Activated naive CD8-positive, alpha-beta T cell treated with anti-CD3 and anti-CD28 coated beads, Interleukin-2, amount 50 U/mL, for 16 hours (primary cell): ENCODE measurements around the gene CNTNAP2.
"Not testable (repeated sequence)": the region's sequence is repeated elsewhere in the genome, so short reads cannot be mapped to it uniquely, and the experiment has no call there.

Experiments
- DNase-seq: peaks from one replicate; pipeline ENCODE4 v3.0.0-alpha.2; 2020; ENCODE audit warnings: low read depth, low spot score

The CNTNAP2 gene

GRCh38 chr7:147547252-147547897 lies 1430.8 kb downstream of the CNTNAP2 start:
- DNase-seq: no peak

DNA sequence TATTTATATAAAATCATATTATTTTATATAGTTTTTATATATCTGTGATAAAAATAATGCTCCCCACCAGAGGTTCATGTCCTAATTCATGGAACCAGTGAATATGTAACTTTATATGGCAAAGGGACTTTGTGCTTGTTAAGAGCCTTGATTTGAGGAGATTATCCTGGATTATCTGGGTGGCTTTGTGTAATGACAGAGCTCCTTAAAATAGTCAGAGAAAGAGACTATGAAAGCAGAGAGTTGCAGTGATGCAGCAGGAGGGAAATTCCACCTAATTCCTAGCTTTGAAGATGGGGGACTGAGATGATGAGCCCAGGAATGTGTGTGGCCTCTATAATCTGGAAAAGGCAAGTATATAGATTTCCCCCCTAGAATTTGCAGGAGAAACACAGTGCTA lies 1439.7 kb downstream of the CNTNAP2 start:
- DNase-seq: no peak

DNA sequence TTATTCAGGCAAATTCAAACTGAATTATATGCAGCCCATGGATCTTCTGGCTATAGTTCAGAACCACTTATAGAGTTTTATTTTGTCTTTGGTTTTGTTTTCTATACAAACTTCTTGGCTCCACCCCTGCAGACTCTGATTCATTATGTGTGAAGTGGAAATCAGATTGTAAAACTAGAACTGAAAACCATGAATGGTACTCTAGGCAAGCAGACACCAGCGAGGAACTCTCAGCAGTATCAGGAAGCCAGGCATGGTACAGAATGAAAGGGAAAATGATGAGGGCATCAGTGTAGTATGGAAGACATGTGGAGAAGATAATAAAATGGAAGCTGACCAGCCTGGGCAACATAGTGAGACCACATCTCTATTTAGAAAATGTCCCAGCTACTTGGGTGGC lies 1447.1 kb downstream of the CNTNAP2 start:
- DNase-seq: no peak

- no peak for DNase-seq
Measured at GRCh38 chr7:147564786-147565476, 1448.3 kb downstream of the CNTNAP2 start.

- no peak for DNase-seq
Measured at GRCh38 chr7:147567043-147567442, 1450.4 kb downstream of the CNTNAP2 start.

DNA sequence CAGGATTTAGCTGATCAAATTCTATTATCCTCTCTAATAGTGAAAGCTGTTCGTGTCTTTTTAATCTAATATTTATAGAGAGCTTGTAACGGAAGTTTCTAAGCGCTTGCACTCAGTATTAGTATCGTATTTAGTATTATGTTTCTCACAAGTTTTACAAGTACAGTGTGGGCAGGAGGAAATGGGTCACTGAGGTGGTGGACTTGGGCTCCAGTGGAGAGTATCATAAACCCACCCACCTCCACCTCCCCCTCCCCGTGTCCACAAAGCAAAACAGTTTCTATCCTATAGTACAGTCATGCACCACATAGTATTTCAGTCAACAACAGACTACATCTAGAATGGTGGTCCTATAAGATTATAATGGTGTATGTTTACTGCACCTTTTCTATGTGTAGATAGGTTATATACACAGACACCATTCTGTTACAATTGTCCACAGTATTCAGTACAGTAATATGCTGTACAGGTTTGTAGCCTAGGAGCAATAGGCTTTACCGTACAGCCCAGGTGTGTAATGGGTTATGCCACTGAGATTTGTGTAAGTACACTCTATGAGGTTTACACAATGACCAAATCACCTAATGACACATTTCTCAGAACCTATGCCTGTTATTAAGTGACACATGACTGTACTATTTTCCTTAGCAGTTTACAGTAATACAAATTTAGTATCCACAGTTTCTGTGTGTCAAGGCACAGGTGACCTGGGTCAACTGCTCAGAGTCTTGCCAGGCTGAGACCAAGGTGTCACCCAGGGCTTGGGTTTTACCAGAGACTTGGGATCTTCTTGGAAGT lies 1452.7 kb downstream of the CNTNAP2 start:
- DNase-seq: no peak

- no peak for DNase-seq
Measured at GRCh38 chr7:147570390-147570789, 1453.8 kb downstream of the CNTNAP2 start.

DNA sequence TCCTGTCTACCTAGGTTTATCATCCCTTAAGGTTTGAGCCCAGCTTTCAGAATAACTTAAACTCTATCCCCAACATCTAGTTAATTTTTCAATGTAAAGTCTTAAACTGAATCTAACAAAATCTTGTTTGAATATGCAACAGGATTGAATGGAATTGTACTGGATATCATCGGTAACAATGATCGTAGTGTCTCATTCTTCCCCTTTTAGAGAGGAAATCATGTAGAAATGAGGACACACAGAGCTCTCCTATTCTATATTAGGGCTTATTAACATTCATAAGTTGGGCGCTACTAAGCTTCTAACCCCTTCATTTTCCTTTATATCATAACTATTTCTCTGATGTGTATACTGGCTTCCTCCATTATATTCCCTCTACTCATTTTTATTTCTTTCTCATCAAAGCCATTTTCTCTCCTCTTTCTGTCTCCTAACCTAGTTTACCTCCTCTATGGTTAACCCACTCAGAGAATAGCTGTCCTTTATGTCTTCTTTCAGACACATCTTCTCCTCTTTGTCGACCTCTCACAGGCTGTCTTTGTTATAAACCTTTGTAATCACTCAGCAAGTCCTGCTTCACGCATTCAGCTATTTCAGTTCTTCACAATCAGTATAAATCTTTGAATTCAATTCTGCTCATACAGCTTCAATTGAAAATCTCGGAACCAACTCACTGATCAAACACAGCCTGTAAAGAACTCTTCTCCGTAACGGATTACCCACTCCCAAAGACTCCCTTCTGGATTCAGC lies 1455.0 kb downstream of the CNTNAP2 start:
- no peak for DNase-seq

DNA sequence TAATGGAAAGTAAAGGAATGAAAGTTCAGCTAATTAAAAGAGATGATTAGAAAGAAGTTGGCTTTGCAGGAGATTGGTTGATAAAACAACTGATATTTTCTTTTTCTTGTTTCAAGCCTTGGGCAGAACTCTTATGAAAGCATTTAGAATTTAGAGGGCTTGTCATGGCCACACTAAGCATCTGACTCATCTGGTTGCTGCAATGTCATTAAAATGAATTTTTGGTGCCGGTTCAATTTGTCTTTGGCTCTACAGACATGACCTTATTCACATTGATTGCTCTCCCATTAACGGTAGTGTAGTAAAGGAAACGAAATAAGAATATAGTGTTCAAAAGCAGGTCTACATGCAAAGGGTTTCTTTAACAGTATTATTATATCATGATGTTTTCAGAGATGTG lies 1461.6 kb downstream of the CNTNAP2 start:
- DNase-seq: no peak

- DNase-seq: no peak
Measured at GRCh38 chr7:147579148-147579547, 1462.5 kb downstream of the CNTNAP2 start.

GRCh38 chr7:147584771-147585193 lies 1468.2 kb downstream of the CNTNAP2 start:
- DNase-seq: no peak

- no peak for DNase-seq
Measured at GRCh38 chr7:147586110-147586509, 1469.5 kb downstream of the CNTNAP2 start.

GRCh38 chr7:147586526-147586925 lies 1469.9 kb downstream of the CNTNAP2 start:
- DNase-seq: no peak

GRCh38 chr7:147593271-147594057 lies 1476.9 kb downstream of the CNTNAP2 start:
- no peak for DNase-seq

DNA sequence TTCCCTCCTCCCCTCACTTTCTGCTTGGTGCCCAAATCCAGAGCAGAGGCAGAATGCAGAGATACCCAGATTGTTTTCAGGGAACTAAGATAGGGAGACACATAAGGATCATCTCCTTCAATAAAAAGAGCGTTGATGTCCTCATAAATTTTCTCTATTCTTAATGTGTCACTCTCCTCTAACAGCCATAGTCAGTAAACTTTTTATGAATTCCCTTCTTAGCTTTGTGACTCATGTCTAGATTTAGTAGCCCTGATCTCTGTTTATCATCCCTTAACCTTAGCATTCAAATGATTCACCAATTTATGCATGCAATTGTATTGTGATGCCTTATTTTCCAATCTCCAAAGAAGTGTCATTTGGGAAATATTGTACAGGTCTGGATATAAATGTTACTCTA lies 1478.4 kb downstream of the CNTNAP2 start:
- no peak for DNase-seq

DNA sequence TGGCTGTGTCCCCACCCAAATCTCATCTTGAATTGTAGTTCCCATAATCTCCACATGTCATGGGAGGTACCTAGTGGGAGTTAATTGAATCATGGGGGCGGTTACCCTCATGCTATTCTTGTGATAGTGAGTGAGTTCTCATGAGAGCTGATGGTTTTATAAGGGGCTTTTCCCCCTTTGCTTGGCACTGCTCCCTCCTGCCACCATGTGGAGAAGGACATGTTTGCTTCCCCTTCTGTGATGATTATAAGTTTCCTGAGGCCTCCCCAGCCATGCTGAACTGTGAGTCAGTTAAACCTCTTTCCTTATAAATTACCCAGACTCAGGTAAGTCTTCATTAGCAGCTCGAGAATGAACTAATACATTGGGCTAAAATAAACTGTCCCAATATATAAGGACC lies 1482.1 kb downstream of the CNTNAP2 start:
- DNase-seq: not testable (repeated sequence)

GRCh38 chr7:147605323-147605722 lies 1488.7 kb downstream of the CNTNAP2 start:
- no peak for DNase-seq

DNA sequence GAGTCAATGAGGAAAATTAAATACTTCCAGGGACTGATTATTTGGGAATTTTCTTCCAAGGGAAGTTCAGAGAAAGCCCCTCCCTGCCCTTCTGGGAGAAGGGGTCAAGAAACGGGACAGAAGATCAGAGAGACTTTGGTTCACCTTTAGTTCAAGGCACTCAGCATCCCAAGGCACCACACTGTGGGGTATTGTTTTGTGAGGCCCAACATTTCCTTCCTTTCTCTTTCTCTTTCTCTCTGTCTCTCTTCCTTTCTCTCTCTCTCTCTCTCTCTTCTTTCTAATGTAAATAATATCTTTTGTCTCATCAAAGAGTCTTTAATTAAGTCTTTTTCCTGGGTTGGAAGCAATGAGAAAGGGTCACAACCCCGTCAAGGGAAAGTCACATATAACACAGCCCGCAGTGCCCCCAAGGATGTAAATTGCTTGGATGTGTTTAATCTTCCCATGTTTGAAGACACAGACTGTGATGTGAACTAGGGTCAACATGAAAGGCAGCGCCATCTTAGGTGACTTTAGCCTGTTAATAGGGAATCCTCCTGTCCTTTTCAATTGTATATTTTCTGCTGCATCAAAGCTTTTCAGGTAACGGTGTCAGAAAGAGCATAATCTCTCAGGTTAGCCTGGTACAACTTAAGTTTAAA lies 1490.7 kb downstream of the CNTNAP2 start:
- no peak for DNase-seq

GRCh38 chr7:147611431-147611830 lies 1494.8 kb downstream of the CNTNAP2 start:
- no peak for DNase-seq

- no peak for DNase-seq
Measured at GRCh38 chr7:147635288-147635687, 1518.7 kb downstream of the CNTNAP2 start.

DNA sequence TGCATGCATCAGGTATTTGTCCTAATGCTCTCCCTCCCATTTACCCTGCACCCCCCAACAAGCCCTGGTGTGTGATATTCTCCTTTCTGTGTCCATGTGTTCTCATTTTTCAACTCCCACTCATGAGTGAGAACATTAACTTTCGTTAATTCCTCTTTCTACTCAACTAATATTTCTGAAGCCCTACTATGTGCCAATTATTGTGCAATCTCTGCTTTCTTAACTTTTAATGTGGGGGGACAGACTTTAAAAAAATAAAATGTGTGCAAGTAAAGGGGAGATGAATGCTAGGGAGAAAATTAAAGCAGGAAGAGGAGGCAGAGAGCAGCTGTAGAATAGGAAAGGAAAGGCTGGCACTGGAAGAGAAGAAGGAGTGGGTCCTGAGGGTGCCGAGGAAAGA lies 1520.0 kb downstream of the CNTNAP2 start:
- DNase-seq: no peak
